Fibroblast of upper back skin (primary cell): ENCODE data around the gene PLVAP.

Experiments used
- DNase-seq: peaks from one replicate; pipeline ENCODE4 v3.0.0-alpha.2; 2013

Gene PLVAP

GRCh38 chr19:17357078-17357666, 20.0 kb downstream of the PLVAP start:
- DNase-seq = no peak

- no peak for DNase-seq
Observed at GRCh38 chr19:17353386-17353785, 23.8 kb downstream of the PLVAP start.

GRCh38 chr19:17352608-17353280, 24.4 kb downstream of the PLVAP start:
- no peak for DNase-seq

- DNase-seq = no peak
Observed at GRCh38 chr19:17351815-17352435, 25.2 kb downstream of the PLVAP start.

- DNase-seq = peak; percentile 59
Observed at GRCh38 chr19:17348700-17349099, 28.4 kb downstream of the PLVAP start.

GRCh38 chr19:17347877-17348276, 29.3 kb downstream of the PLVAP start:
- no peak for DNase-seq

GRCh38 chr19:17347361-17347760, 29.8 kb downstream of the PLVAP start:
- peak; percentile 22 for DNase-seq

GRCh38 chr19:17346109-17346671, 31.0 kb downstream of the PLVAP start:
- peak; percentile 50 for DNase-seq

GRCh38 chr19:17341845-17342244, 35.3 kb downstream of the PLVAP start:
- no peak for DNase-seq

- DNase-seq = no peak
Observed at GRCh38 chr19:17341386-17341785, 35.8 kb downstream of the PLVAP start.

GRCh38 chr19:17340871-17341357, 36.2 kb downstream of the PLVAP start:
- no peak for DNase-seq

- no peak for DNase-seq
Observed at GRCh38 chr19:17340302-17340870, 36.8 kb downstream of the PLVAP start.

- no peak for DNase-seq
Observed at GRCh38 chr19:17339088-17339741, 37.9 kb downstream of the PLVAP start.

- DNase-seq = no peak
Observed at GRCh38 chr19:17338433-17339078, 38.6 kb downstream of the PLVAP start.

- no peak for DNase-seq
Observed at GRCh38 chr19:17337675-17338432, 39.3 kb downstream of the PLVAP start.

- peak; percentile 98 for DNase-seq
Observed at GRCh38 chr19:17336872-17337674, 40.1 kb downstream of the PLVAP start, which contains the start of gene GTPBP3. Gene GTPBP3 (plus strand): TSS chr19:17337553. CDS start chr19:17337612, 59 bp downstream.

- no peak for DNase-seq
Observed at GRCh38 chr19:17335575-17335974, 41.6 kb downstream of the PLVAP start.

- DNase-seq = peak; percentile 98
Observed at GRCh38 chr19:17334414-17335409, 42.4 kb downstream of the PLVAP start, which contains the start of gene ANO8. Gene ANO8 (minus strand): TSS chr19:17334855. CDS start chr19:17334670, 185 bp downstream.
